ENCODE data around the gene RGS10. TPM values are rescaled to one million over a fixed set of nuclear protein-coding genes. Genes with fewer than 3 reads are reported as not detected.

Gene RGS10
- total RNA-seq, 4 donors from 2014 or later: 3.9 to 63.5 (median 13.2) TPM

- Histone ChIP-seq H3K27ac (peak overlapping the region; percentile 33 to 86 (median 57)), H3K9me3 (no peaks in the 10 kb centered on the region), H3K36me3 (no peaks in the 10 kb centered on the region), H3K4me1 (peaks cover 0 to 17% (median 3%) of the 10 kb centered on the region in 4 donors), H3K27me3 (no peaks in the 10 kb centered on the region), H3K4me3 (peak overlapping the region; percentile 28 to 46 (median 34))
- TF ChIP-seq CTCF (IDR thresholded peaks at IDR 0.05) (no peak), POLR2A (IDR thresholded peaks at IDR 0.05) (no peak)
- no peak for DNase-seq
Measured at GRCh38 chr10:119489991-119490326, 52.6 kb downstream of the RGS10 start.

GRCh38 chr10:119488675-119489074 is 53.8 kb downstream of the RGS10 start:
- DNase-seq: no peak
- TF ChIP-seq CTCF (IDR thresholded peaks at IDR 0.05): no peak
- no peak for TF ChIP-seq POLR2A (IDR thresholded peaks at IDR 0.05)
- Histone ChIP-seq H3K4me1 (peaks cover 0 to 12% (median 3%) of the 10 kb centered on the region in 4 donors), H3K27me3 (no peaks in the 10 kb centered on the region), H3K36me3 (no peaks in the 10 kb centered on the region), H3K27ac (peak overlapping the region in 1 of 4 donors; percentile 86), H3K4me3 (no peak overlapping the region), H3K9me3 (no peaks in the 10 kb centered on the region)

- TF ChIP-seq CTCF (IDR thresholded peaks at IDR 0.05) (no peak), POLR2A (IDR thresholded peaks at IDR 0.05) (no peak)
- Histone ChIP-seq H3K27ac (no peak overlapping the region), H3K4me3 (no peak overlapping the region), H3K4me1 (peaks cover 0 to 7% (median 3%) of the 10 kb centered on the region in 4 donors), H3K27me3 (no peaks in the 10 kb centered on the region), H3K36me3 (no peaks in the 10 kb centered on the region), H3K9me3 (no peaks in the 10 kb centered on the region)
- DNase-seq: no peak
Measured at GRCh38 chr10:119483839-119484238, 58.7 kb downstream of the RGS10 start.

- Histone ChIP-seq H3K9me3 (no peaks in the 10 kb centered on the region), H3K27me3 (no peaks in the 10 kb centered on the region), H3K36me3 (no peaks in the 10 kb centered on the region), H3K4me1 (peaks cover 0 to 12% (median 10%) of the 10 kb centered on the region in 4 donors), H3K27ac (no peak overlapping the region), H3K4me3 (no peak overlapping the region)
- TF ChIP-seq CTCF (IDR thresholded peaks at IDR 0.05) (no peak), POLR2A (IDR thresholded peaks at IDR 0.05) (no peak)
- DNase-seq: no peak
Measured at GRCh38 chr10:119483001-119483400, 59.5 kb downstream of the RGS10 start.

- no peak for DNase-seq
- Histone ChIP-seq H3K27me3 (no peaks in the 10 kb centered on the region), H3K4me3 (no peak overlapping the region), H3K9me3 (no peaks in the 10 kb centered on the region), H3K27ac (no peak overlapping the region), H3K4me1 (peaks cover 0 to 16% (median 13%) of the 10 kb centered on the region in 4 donors), H3K36me3 (no peaks in the 10 kb centered on the region)
- no peak for TF ChIP-seq POLR2A (IDR thresholded peaks at IDR 0.05)
- TF ChIP-seq CTCF (IDR thresholded peaks at IDR 0.05): no peak
Measured at GRCh38 chr10:119481781-119482426, 60.6 kb downstream of the RGS10 start.
